NCI-H2029 treated with DMSO at 0.1 percent for 48 hours (cell line): ENCODE measurements around the gene KIF6.

Experiments
- DNase-seq: peaks from one replicate; lab custom pipeline; 2025; lab: John Stamatoyannopoulos, UW

The KIF6 gene

GRCh38 chr6:39664173-39664572, 61.0 kb downstream of the KIF6 start:
- no peak for DNase-seq

GRCh38 chr6:39657355-39658135, 67.7 kb downstream of the KIF6 start:
- DNase-seq: no peak

- no peak for DNase-seq
Observed at GRCh38 chr6:39654121-39654520, 71.1 kb downstream of the KIF6 start.

- DNase-seq: no peak
Observed at GRCh38 chr6:39653612-39654011, 71.6 kb downstream of the KIF6 start.

- DNase-seq: no peak
Observed at GRCh38 chr6:39649996-39650395, 75.2 kb downstream of the KIF6 start.

- DNase-seq: no peak
Observed at GRCh38 chr6:39646751-39647420, 78.3 kb downstream of the KIF6 start.

- DNase-seq: no peak
Observed at GRCh38 chr6:39642270-39642669, 82.9 kb downstream of the KIF6 start.

- DNase-seq: no peak
Observed at GRCh38 chr6:39638126-39638822, 86.9 kb downstream of the KIF6 start.

GRCh38 chr6:39634646-39635341, 90.4 kb downstream of the KIF6 start:
- no peak for DNase-seq

GRCh38 chr6:39625209-39625608, 100.0 kb downstream of the KIF6 start:
- no peak for DNase-seq

GRCh38 chr6:39623750-39624149, 101.5 kb downstream of the KIF6 start:
- no peak for DNase-seq

- no peak for DNase-seq
Observed at GRCh38 chr6:39617520-39617919, 107.7 kb downstream of the KIF6 start.

- no peak for DNase-seq
Observed at GRCh38 chr6:39617026-39617425, 108.2 kb downstream of the KIF6 start.

- no peak for DNase-seq
Observed at GRCh38 chr6:39615622-39616021, 109.6 kb downstream of the KIF6 start.

GRCh38 chr6:39614393-39614950, 110.7 kb downstream of the KIF6 start:
- no peak for DNase-seq

GRCh38 chr6:39610221-39610620, 115.0 kb downstream of the KIF6 start:
- no peak for DNase-seq

- no peak for DNase-seq
Observed at GRCh38 chr6:39608652-39609345, 116.4 kb downstream of the KIF6 start.

GRCh38 chr6:39602601-39603519, 122.3 kb downstream of the KIF6 start:
- DNase-seq: peak; percentile 92

- no peak for DNase-seq
Observed at GRCh38 chr6:39599973-39600372, 125.2 kb downstream of the KIF6 start.

GRCh38 chr6:39599341-39599740, 125.9 kb downstream of the KIF6 start:
- no peak for DNase-seq
